Stimulated activated CD8-positive, alpha-beta memory T cell treated with anti-CD3 and anti-CD28 coated beads, Interleukin-7, amount 100 ng/mL, for 48 hours (primary cell): ENCODE data around the gene GABRR3.
A peak's percentile ranks its signal among the peaks of the same experiment; 100 is the strongest.
"Not testable (repeated sequence)": the region's sequence is repeated elsewhere in the genome, so short reads cannot be mapped to it uniquely, and the experiment has no call there.

Experiments
- DNase-seq, 2 donors: peaks; one replicate each; pipeline ENCODE4 v3.0.0-alpha.2; 2020; ENCODE audit warnings: low read depth in 1 of 2; ENCODE audit errors: extremely low read depth in 1 of 2

GABRR3 gene

DNA sequence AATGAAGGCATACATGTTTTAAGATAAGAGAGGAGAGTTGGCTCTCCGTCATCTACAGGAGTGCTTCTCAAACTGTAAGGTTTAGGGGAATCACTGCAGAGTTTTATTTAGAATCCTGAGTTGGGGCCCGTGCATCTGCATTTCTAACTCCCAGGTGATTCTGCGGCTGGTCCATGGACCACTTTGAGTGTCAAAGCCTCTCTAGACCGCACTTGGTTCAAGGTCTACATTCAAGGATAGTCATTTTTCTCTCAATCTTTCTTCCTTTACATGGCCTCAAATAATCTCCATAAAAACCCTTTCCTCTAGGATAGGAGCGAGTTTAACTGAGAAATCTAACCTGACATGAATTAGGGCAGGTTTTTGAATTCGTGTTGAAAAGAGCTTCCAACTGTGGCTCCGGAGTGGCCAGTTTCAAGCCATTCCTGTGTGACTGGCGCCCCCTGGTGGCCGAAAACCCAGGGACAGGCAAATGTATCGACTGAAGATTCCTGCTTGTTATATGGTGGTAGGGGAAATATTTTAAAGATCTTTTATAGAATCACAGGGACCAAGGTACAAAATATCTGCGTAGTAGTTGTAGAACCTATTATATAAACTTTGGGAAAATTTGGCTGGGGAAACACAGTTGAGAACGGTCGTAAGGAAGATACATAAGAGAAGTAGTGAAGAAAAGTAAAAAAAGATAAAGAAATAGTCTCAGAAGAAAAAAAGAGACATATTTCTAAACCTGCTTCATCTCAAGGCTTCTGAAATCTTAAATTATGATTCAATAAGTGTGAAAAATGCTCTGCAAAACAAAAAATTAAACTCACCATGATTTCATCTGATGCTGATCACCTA lies 11.9 kb downstream of the GABRR3 start:
- peak; percentile 62 to 75 for DNase-seq

DNA sequence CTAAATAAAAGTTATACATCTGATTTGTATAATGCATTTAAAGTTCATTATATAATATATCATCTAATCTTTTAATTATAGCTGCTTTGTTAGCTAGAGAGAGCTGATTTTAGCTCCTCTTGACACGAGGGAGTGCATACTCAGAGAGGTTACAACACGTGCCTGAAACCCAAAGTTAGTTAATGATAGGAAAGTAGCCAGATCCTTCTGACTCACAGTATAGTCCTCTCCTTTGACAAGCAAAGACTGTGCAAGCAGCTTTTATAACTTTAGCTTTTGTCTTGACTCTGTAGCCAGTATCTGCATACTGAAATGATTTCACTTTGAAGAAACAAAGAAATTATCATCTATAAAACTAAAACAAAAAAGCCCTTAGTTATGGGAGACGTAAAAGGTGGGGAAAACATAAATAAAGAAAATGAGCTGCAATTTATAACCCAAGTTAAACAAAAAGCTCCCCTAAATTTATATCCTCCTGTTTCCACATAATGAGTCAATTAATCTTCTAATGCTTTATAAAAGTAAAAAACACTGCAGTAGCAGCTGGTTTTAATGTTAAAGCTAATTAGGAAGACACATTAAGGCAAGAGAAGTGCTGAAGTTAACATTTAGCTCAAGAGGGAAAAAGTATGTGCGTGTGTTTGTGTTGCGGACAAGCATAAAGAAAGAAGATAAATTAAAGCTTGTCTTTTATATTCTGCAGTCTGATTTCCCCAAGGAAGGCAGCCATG lies 13.1 kb downstream of the GABRR3 start:
- DNase-seq: no peak

DNA sequence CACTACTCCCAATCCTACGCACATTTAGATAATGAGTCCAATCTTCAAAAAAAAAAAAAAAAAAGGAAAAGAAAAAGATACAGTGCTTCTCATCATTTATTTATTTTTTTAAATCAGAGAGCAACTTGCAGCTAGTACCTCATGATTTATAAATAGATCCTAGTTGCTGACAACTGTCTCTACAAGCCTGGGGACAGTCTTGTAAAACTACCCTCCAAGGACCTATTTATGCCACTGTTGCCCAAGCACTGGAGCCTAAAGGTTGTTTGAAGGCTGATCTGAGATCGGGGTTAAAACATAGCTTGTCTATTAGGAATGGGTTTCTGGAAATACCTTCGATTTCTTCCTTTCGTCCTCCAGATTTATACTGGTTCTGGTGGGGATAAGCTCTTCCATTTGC lies 14.7 kb downstream of the GABRR3 start:
- no peak for DNase-seq

DNA sequence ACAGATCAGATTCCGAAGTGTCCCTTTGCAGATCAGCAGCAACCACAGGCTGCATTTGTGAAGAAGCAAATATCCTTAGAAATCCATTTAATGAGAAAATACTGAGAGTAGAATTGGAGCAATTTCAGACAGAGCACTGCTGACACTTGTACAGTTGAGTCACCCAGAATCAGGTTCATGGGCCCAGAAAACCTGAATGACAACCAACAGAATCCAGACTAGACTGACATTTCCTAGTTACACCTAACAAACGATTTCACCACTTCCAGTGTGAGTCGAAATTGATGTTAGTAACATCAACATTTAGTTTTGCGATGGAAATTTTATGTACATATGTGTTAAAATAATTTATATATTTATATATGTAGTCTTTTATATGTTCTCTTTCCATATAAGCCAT lies 16.8 kb downstream of the GABRR3 start:
- no peak for DNase-seq

DNA sequence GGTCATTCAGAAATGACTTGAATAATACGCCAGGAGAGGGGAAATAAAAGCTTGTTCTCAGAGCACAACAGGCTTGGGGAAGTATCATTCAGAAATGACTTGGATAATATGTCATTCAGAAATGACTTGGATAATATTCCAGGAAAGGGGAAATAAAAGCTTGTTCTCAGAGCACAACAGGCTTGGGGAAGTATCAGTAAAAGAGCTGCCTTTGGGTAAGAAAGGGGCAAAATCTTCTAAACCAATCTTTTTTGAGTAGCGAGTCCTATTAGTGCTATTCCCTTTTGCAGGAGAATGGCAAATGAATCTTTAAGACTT lies 20.9 kb downstream of the GABRR3 start:
- no peak for DNase-seq

DNA sequence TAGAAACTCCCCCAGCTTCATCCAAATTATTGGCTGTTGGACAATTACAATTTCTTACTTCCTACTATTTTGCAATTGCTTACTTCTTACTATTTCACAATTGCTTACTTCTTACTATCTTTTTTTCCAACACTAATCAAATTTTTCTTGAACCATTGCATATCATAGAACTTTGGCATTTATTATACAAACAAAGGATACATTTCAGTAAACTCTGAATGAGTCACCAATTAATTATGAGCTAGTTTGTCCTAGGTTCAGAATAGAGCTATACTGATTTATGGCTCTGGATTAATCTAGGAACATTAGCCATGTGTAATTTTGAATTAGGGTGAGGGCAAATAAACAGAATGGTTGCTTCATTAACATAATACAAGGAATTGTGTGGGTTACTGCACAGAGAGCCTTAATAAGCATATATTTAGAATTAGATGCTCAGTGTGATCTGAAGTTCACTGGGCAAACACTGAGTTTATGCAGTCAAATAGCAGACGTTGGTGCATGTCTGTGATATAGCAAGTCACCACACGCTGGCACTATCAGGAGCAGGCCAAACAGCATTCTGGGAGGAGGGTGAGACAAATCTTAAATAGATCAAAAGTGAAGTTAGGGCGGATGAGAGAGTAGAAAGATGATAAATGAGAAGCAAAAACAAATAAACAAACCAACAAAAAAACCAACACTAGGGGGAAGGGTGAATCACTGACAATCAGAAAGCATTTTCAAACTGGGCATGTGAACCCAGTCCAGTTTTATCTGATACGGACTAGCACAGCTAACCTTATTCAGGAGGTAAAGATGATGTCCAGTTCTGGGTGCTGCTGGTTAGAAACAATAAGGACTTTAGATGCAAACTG lies 21.5 kb downstream of the GABRR3 start:
- no peak for DNase-seq

DNA sequence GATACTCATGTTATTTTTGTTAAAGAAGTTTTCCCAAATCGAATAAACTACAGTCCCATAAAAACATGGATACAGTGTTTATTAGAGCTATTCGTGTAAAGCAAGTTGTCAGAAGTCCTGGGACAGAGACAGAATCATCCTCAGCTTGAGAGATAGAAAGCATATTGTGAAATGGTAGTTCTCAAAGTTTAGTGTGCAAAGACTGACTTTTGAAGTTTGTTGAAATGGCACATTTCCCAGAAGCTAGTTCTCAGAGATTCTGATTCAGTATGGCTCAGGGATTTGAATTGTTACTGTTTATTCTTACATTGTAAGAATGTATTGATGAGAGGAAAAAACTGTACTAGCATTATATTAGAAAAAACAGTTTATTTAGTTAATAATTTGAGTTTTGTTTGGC lies 22.1 kb downstream of the GABRR3 start:
- DNase-seq: no peak

DNA sequence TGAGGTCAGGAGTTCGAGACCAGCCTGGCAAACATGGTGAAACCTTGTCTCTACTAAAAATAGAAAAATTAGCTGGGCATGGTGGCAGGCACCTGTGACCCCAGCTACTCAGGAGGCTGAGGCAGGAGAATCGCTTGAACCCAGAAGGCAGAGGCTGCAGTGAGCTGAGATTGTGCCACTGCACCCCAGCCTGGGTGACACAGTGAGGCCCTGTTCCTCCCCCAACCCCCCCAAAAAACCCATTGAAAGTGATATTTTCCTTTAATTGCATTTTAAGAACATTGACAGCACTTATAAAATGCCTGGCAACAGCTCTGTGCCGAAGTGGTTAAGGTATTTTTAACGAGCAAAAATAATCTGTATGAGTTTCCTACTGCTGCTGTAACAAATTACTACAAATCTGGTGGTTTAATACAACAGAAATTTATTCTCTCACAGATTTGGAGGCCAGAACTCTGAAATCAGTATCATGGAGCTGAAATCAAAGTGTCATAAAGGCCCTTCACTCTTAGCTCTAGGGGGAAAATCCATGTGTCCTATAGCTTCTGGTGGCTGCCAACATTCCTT lies 24.1 kb downstream of the GABRR3 start:
- not testable (repeated sequence) for DNase-seq

DNA sequence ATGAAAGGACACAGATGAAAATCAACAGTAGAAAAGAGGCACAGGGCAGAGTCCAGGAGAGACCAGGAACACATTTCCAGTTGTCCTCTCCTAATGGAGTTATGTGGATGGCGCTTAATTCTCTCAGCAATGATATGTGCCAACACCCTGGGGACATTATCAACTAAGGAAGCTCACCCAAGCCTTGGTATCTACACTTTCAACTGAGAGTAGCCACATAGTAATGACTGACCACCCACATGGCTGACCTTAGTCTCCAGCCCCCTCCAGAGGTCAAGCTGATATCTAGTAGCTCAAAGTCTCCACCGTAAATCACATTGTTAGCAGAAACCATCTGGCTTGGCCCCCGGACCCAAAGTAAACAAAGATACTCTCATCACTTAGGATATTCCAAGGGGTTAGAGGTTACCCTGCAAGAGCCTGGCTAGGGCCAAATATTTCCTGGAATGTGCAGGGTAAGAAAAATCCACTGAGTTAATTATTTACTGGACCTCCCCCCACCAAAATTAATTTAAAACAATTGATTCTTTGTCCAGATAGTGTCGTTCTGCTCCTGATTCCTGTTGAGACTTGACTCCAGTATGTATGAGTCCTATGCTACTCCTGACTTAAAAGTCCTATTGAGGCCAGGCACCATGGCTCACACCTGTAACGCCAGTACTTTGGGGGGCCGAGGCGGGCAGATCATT lies 24.8 kb downstream of the GABRR3 start:
- no peak for DNase-seq

DNA sequence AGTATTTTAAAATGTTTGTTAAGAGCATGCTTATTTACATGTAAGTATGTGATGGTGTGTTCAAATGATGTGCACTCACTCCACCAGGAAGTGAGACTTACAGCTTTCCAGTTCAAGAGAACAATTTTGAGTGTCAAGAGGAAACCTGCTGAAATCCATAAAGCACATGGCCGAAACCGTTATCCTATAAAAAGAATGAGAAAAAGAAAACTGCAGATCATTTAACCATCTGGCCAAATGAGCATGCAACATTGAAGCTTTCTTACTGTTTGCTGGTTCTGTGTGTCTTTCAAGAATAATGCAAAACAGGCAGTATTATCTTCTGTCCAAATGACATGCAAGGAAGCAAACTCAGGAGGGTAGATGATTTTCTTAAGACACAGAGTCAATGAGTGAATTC lies 26.3 kb downstream of the GABRR3 start:
- DNase-seq: no peak

DNA sequence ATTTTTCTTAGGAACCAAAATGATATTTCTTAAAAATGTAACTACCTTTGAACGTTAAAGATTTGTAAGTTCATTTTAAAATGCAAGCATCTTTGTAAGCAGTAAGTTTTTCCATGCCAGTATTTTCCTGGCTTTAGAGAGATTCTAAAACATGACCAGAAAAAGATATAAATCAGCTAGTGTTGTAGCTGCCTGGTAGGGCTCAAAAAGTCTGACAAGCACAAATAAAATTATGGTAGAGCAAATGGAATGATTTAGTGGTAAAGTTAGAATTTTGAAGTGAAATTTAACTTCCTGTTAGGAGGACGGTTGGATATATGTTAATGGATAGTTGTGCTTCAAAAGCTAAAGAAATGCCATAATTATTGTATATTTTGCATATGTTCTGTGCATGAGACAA lies 29.7 kb downstream of the GABRR3 start:
- no peak for DNase-seq

DNA sequence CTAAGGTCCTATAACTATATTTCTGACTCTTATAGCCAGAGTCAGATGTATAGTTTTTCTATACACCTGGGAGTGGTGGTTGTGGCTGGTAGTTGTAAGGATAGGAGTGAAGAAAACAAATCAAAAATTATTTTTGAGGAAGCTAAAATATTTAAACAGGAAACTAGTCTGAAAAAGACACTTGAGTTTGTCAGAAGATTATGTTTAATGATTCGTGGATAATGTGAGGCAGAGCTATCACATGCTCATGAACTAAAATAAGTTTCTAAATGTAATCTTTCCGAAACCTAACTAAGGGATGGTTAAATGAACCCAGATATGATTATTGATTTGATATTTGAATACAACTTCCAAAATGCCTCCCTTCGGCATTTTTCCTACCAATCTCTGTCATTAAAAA lies 30.4 kb downstream of the GABRR3 start:
- no peak for DNase-seq

DNA sequence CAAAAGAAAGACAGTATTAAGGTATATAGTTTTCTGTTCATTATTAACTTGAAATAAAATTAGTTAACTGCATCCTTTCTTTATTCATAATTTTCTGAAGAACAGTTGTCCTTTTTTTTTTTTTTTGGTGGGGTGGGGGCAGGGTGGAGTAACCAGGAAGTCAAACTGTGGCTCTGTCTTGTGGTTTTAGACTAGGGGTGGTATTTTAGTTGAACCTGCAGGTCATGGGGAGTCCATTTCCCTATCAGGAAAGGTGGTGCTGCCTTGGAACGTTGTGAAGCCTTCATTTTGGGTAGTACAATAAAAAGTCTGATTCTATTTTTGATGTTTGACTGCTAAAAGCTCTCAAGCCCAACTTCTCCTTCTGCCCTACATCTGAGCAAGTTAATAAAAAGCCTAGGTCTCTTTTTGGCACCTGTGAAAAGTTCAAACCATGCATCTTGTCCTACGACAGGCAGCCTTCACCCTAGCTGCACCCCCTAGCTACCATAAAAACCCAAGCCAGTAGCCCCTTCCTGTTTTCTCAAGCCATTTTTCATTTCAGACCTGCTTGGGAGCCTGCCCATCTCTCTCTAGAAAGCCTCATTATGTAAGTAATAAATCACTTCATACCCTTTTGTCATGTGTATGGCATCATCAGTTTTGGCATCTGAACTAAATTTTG lies 31.7 kb downstream of the GABRR3 start:
- DNase-seq: no peak

DNA sequence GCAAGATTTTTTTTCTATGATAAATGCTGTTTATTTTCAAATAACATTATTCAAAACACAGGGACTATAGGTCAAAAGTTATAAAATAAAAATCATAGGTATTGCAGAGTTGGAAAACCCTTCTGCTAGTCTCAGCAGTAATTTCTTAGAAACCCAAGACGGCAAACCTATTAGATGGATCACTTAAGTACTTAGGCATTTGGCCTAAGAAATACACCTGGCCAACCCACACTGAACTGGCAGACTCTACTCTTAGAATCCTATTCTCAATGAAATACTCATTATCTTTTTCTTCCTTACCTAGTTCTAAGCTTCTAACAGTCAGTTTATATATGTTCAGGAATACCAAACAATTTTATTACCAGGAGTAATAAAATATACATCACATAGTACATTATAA lies 32.4 kb downstream of the GABRR3 start:
- DNase-seq: no peak

DNA sequence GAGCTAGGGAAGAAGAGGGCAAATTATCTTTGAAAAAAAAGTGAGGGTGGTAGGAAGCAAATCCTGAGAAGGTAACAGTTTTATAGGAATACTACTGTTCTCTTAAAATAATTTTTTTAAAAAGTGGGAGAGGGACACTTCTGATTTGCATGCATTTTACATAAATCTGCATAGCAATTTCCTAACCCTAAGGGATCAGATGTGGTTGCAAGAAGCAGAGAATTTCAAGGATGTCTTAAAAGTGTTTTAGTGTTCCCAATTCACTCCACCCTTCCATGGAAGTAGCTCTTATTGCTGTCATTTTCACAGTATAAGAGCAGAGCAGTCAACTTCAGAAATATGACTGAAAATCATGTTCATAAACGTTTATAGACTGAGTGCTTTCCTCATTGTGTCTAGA lies 35.1 kb downstream of the GABRR3 start:
- DNase-seq: no peak

DNA sequence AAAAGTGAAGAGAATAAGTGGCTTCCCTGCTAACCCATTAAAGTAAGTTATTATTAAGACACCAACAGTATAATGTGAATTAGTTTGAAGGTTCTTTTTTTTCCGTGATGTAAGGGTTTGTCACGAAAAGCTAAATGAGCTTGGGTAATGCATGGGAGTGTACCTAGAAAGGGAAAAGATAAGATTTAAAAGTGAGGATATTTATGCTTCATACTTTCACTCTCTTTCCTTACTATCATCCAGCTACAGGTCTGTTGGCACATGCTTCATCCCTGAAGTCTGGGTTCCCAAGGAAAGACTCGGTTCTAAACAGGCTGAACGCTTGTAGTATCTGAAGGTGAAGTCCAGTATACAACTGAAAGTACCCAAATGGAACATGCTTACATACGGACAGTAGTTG lies 36.0 kb downstream of the GABRR3 start:
- DNase-seq: no peak

DNA sequence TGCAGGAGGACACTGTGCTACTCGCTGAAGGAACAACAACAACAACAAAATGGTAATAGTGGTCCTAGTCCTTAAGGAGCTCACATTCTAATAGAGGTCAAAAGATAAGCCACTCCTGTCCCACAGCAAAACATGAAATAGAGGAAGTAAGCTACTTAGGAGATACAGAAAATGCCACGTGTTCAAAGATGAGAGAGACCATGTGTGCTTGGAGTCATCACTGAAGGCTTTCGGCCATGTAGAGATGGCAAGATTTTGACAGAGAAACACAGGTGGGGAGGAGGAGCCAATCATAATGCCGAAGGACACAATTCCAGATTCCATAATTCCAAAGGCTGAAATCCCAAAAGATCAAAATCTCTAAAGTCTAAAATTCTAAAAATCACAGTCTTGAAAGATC lies 38.1 kb downstream of the GABRR3 start:
- no peak for DNase-seq

DNA sequence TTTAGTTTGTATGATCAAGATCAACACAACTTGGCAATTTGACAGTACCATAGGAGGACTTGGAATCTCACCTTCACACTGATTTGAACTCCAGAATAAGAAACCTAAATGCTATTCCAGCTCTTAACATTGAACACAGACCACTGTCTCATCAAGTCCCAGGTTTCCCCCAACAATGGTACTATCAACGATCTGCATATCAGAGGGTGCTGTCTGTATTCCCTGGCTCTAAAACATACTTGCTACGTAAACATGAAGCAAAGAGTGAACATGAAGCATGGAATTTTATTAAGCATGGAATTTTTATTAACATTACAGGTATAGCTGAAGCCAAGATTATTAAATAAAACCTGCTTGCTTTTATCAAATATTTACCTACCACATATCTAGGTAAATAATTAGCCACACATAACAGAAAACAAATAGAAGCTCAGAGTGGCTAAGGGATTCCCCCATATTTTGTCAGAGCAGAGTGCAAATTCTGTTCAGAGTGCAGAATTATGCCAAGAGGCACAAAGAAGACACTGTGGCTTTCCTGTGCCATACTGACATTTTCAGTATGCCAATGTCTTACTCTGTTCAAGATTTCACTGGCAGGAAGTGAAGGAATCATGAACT lies 40.7 kb downstream of the GABRR3 start:
- DNase-seq: no peak

DNA sequence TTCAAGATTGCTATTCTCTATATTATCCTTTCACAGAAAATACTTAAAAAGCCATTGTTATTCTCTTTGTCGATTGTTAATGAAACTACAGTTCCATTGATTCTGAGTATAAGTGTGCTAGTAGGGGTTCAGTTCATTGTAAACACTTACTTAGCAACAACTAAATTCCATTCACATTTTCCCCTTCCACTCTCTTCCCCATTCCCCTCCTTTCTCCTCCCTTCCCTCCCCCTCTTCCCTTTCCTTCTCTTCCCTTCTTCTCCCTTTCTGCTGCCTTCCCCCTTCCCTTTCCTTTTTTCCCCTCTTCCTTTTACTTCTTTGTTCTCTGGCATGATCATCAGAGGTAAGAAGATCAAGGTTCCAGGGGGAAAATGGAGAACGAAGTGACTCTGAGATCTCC lies 41.6 kb downstream of the GABRR3 start:
- DNase-seq: no peak
